H9 (cell line): ENCODE measurements around the gene IFT122. TPM values are rescaled to one million over a fixed set of nuclear protein-coding genes. Genes with fewer than 3 reads are reported as not detected.

Source experiments
- DNase-seq: peaks from one replicate; pipeline ENCODE4 v3.0.0-alpha.2; 2017
- H2AFZ ChIP-seq: one replicate; pipeline ENCODE4 v1.6.1; 2013; ENCODE audit warnings: mild to moderate bottlenecking, low read length, control low read depth, moderate library complexity
- H2AK5ac ChIP-seq: 2 replicates; pipeline ENCODE4 v1.6.1; 2013; ENCODE audit warnings: low read length, control low read depth, mixed read lengths; ENCODE audit not compliant: insufficient read length
- H2BK120ac ChIP-seq: one replicate; pipeline ENCODE4 v1.6.1; 2013; ENCODE audit warnings: low read depth, mild to moderate bottlenecking, low read length, control low read depth, inconsistent platforms; ENCODE audit not compliant: poor library complexity, severe bottlenecking
- H2BK12ac ChIP-seq: 2 replicates; pipeline ENCODE4 v1.6.1; 2013; ENCODE audit warnings: low read length, control low read depth, mixed read lengths, low read depth; ENCODE audit not compliant: insufficient read length
- H2BK15ac ChIP-seq: 2 replicates; pipeline ENCODE4 v1.6.1; 2013; ENCODE audit warnings: low read depth, low read length, control low read depth
- H2BK20ac ChIP-seq: one replicate; pipeline ENCODE4 v1.6.1; 2013; ENCODE audit warnings: low read depth, mild to moderate bottlenecking, low read length, control low read depth, inconsistent platforms; ENCODE audit not compliant: poor library complexity, severe bottlenecking
- H2BK5ac ChIP-seq: 2 replicates; pipeline ENCODE4 v1.6.1; 2013; ENCODE audit warnings: low read length, control low read depth, mixed read lengths; ENCODE audit not compliant: insufficient read length
- H3K14ac ChIP-seq: 2 replicates; pipeline ENCODE4 v1.6.1; 2013; ENCODE audit warnings: low read length, control low read depth; ENCODE audit not compliant: insufficient read depth
- H3K18ac ChIP-seq: 2 replicates; pipeline ENCODE4 v1.6.1; 2013; ENCODE audit warnings: low read depth, mild to moderate bottlenecking, mixed read lengths, low read length, control low read depth; ENCODE audit not compliant: insufficient read length
- H3K23ac ChIP-seq: 2 replicates; pipeline ENCODE4 v1.6.1; 2013; ENCODE audit warnings: low read length, control low read depth, mixed read lengths, low read depth; ENCODE audit not compliant: insufficient read length
- H3K23me2 ChIP-seq: 2 replicates; pipeline ENCODE4 v1.6.1; 2013; ENCODE audit warnings: low read depth, mild to moderate bottlenecking, mixed read lengths, low read length, control low read depth; ENCODE audit not compliant: insufficient read length, poor library complexity, severe bottlenecking
- H3K27ac ChIP-seq: 2 replicates; pipeline ENCODE4 v1.5.1; 2013; ENCODE audit warnings: low read length, control low read depth, mixed read lengths, low read depth; ENCODE audit not compliant: insufficient read length
- H3K27me3 ChIP-seq: 2 replicates; pipeline ENCODE4 v1.6.1; 2013; ENCODE audit warnings: low read length, control low read depth, inconsistent platforms; ENCODE audit not compliant: insufficient read depth
- H3K4ac ChIP-seq: 2 replicates; pipeline ENCODE4 v1.6.1; 2013; ENCODE audit warnings: low read depth, mild to moderate bottlenecking, control low read depth, inconsistent platforms, low read length, moderate library complexity
- H3K4me1 ChIP-seq: 2 replicates; pipeline ENCODE4 v1.6.1; 2013; ENCODE audit warnings: low read length, control low read depth, inconsistent platforms; ENCODE audit not compliant: insufficient read depth
- H3K4me2 ChIP-seq: 2 replicates; pipeline ENCODE4 v1.6.1; 2013; ENCODE audit warnings: low read length, control low read depth, mixed read lengths; ENCODE audit not compliant: insufficient read length, insufficient read depth
- H3K56ac ChIP-seq: 2 replicates; pipeline ENCODE4 v1.6.1; 2013; ENCODE audit warnings: low read depth, mild to moderate bottlenecking, mixed read lengths, low read length, control low read depth; ENCODE audit not compliant: insufficient read length
- H3K79me1 ChIP-seq: 2 replicates; pipeline ENCODE4 v1.6.1; 2013; ENCODE audit warnings: low read depth, mild to moderate bottlenecking, moderate library complexity, low read length, control low read depth, inconsistent platforms; ENCODE audit not compliant: insufficient read depth, poor library complexity, severe bottlenecking
- H3K79me2 ChIP-seq: 2 replicates; pipeline ENCODE4 v1.6.1; 2013; ENCODE audit warnings: low read length, control low read depth, inconsistent platforms; ENCODE audit not compliant: insufficient read depth
- H3K9ac ChIP-seq: 2 replicates; pipeline ENCODE4 v1.6.1; 2013; ENCODE audit warnings: low read length, control low read depth, mixed read lengths; ENCODE audit not compliant: insufficient read length; ENCODE audit errors: extremely low read depth
- H3K9me3 ChIP-seq: one replicate; pipeline ENCODE4 v1.6.1; 2013; ENCODE audit warnings: low read depth, low read length, inconsistent platforms; ENCODE audit not compliant: control insufficient read depth
- H3T11ph ChIP-seq: one replicate; pipeline ENCODE4 v1.6.1; 2013; ENCODE audit warnings: mild to moderate bottlenecking, low read length, control low read depth, inconsistent platforms
- H4K20me1 ChIP-seq: one replicate; pipeline ENCODE4 v1.6.1; 2013; ENCODE audit not compliant: control insufficient read depth, insufficient read length, insufficient read depth
- H4K5ac ChIP-seq: 2 replicates; pipeline ENCODE4 v1.6.1; 2013; ENCODE audit warnings: low read depth, mild to moderate bottlenecking, mixed read lengths, low read length, control low read depth; ENCODE audit not compliant: insufficient read length
- H4K8ac ChIP-seq: replicated peaks from 2 replicates; pipeline ENCODE4 v1.6.1; 2013; ENCODE audit warnings: low read length, control low read depth, mixed read lengths, low read depth; ENCODE audit not compliant: insufficient read length
- H4K91ac ChIP-seq: 2 replicates; pipeline ENCODE4 v1.6.1; 2013; ENCODE audit warnings: low read depth, mild to moderate bottlenecking, moderate library complexity, mixed read lengths, low read length, control low read depth; ENCODE audit not compliant: insufficient read length
- H3K27ac Mint-ChIP-seq, 3 experiments: 2 replicates in 2 of 3; 3 replicates in 1 of 3; pipeline ENCODE4 v1.8.0; 2020 to 2021; ENCODE audit warnings: mixed read lengths in 3 of 3, mild to moderate bottlenecking in 1 of 3, moderate library complexity in 1 of 3
- H3K27me3 Mint-ChIP-seq: 2 replicates; pipeline ENCODE4 v1.8.0; 2021; ENCODE audit warnings: low read depth, mild to moderate bottlenecking, moderate library complexity, mixed read lengths
- H3K36me3 Mint-ChIP-seq, 3 experiments: 2 replicates in 2 of 3; 3 replicates in 1 of 3; pipeline ENCODE4 v1.8.0; 2020 to 2021; ENCODE audit warnings: low read depth in 3 of 3, mixed read lengths in 3 of 3; ENCODE audit not compliant: insufficient read depth in 1 of 3
- H3K4me1 Mint-ChIP-seq, 2 experiments: 2 replicates each; pipeline ENCODE4 v1.8.0; 2020; ENCODE audit warnings: mixed read lengths in 2 of 2
- H3K4me3 Mint-ChIP-seq, 2 experiments: 2 replicates in 1 of 2; 3 replicates in 1 of 2; pipeline ENCODE4 v1.8.0; 2020 to 2021; ENCODE audit warnings: mild to moderate bottlenecking in 2 of 2, mixed read lengths in 2 of 2, moderate library complexity in 1 of 2
- H3K9me3 Mint-ChIP-seq, 2 experiments: 2 replicates in 1 of 2; 3 replicates in 1 of 2; pipeline ENCODE4 v1.8.0; 2020; ENCODE audit warnings: mild to moderate bottlenecking in 2 of 2, mixed read lengths in 2 of 2, moderate library complexity in 1 of 2
- WGBS: extraction: QIAGEN DNeasy Blood & Tissue Kit; methylation state at CpG from one replicate; pipeline ENCODE4 v1.1.7; 2013; ENCODE audit warnings: missing lambda C conversion rate, low lambda C conversion rate, mixed read lengths; ENCODE audit not compliant: insufficient read length; ENCODE audit errors: extremely low coverage; 5-methylcytosine and 5-hydroxymethylcytosine counted together
- total RNA-seq: library from RNA; stranded (reverse); gene quantifications from 2 replicates; pipeline ENCODE4 v1.2.1, GENCODE V29; 2021
- TF ChIP-seq, protein P1 (sequence below): fragments of 200-600 bp; sonication (generic); conservative IDR thresholded peaks from 3 replicates; pipeline ENCODE4 v1.8.0; 2021; ENCODE audit warnings: antibody characterized with exemption, mild to moderate bottlenecking

Gene IFT122
- total RNA-seq, 1 experiment from 2014 or later = 19.3 TPM

DNA sequence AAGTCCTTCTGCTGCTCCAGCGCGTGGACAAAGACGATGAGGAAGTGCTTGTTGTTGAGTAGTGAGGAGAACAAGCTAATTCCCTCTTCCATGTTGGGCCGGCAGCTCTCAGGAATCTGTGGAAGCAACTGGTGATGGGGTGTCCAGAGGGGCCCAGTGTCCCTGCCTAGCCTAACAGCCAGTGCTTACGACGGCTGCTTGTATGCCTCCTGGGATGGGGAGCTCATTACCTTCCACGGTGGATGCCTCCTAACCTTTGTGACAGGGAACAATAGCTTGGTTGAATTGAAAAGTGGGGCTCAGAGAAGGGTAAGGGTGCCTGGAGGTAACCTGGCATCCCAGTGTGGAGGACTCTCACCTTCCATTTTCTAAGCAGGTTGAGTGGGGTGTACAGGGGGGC lies 125.9 kb downstream of the IFT122 start:
- H3K4me1 ChIP-seq = no peaks in the 10 kb centered on the region
- H3K4ac ChIP-seq = no peak overlapping the region
- H3K14ac ChIP-seq = no peak overlapping the region
- peaks cover 0 to 8% (median 0%) of the 10 kb centered on the region in 3 experiments; a peak in 3 of 7 replicates for H3K36me3 Mint-ChIP-seq
- H3K18ac ChIP-seq = no peak overlapping the region
- no peaks in the 10 kb centered on the region for H4K20me1 ChIP-seq
- no peak overlapping the region for H2BK5ac ChIP-seq
- H4K91ac ChIP-seq = no peak overlapping the region
- no peak overlapping the region for H3K27ac Mint-ChIP-seq
- H3K23ac ChIP-seq = no peak overlapping the region
- no peak overlapping the region for H2AK5ac ChIP-seq
- no peak overlapping the region for H3T11ph ChIP-seq
- no peak overlapping the region for H2BK20ac ChIP-seq
- H3K27me3 ChIP-seq = no peaks in the 10 kb centered on the region
- no peaks in the 10 kb centered on the region for H3K27me3 Mint-ChIP-seq
- H4K8ac ChIP-seq = no peak overlapping the region
- H3K4me3 Mint-ChIP-seq = no peak overlapping the region
- no peak overlapping the region for H3K9ac ChIP-seq
- H2BK15ac ChIP-seq = no peak overlapping the region
- no peaks in the 10 kb centered on the region for H3K9me3 ChIP-seq
- TF ChIP-seq, protein P1, sequence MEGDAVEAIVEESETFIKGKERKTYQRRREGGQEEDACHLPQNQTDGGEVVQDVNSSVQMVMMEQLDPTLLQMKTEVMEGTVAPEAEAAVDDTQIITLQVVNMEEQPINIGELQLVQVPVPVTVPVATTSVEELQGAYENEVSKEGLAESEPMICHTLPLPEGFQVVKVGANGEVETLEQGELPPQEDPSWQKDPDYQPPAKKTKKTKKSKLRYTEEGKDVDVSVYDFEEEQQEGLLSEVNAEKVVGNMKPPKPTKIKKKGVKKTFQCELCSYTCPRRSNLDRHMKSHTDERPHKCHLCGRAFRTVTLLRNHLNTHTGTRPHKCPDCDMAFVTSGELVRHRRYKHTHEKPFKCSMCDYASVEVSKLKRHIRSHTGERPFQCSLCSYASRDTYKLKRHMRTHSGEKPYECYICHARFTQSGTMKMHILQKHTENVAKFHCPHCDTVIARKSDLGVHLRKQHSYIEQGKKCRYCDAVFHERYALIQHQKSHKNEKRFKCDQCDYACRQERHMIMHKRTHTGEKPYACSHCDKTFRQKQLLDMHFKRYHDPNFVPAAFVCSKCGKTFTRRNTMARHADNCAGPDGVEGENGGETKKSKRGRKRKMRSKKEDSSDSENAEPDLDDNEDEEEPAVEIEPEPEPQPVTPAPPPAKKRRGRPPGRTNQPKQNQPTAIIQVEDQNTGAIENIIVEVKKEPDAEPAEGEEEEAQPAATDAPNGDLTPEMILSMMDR = no peak
- no peak overlapping the region for H2AFZ ChIP-seq
- no peaks in the 10 kb centered on the region for H3K9me3 Mint-ChIP-seq
- no peaks in the 10 kb centered on the region for H3K79me1 ChIP-seq
- no peak overlapping the region for H2BK12ac ChIP-seq
- no peak overlapping the region for H3K4me2 ChIP-seq
- peaks cover 0 to 3% of the 10 kb centered on the region in 2 experiments; a peak in 2 of 4 replicates for H3K4me1 Mint-ChIP-seq
- no CpG with 5 or more reads among the region's 7 CpGs for WGBS
- H3K79me2 ChIP-seq = no peaks in the 10 kb centered on the region
- no peak overlapping the region for H3K56ac ChIP-seq
- H3K27ac ChIP-seq = no peak overlapping the region
- H2BK120ac ChIP-seq = no peak overlapping the region
- no peak for DNase-seq
- H3K23me2 ChIP-seq = no peaks in the 10 kb centered on the region
- H4K5ac ChIP-seq = no peak overlapping the region
